BJ (cell line): ENCODE data around the gene HERC5. TPM values are rescaled to one million over a fixed set of nuclear protein-coding genes. Genes with fewer than 3 reads are reported as not detected.
"Not testable (repeated sequence)": the region's sequence is repeated elsewhere in the genome, so short reads cannot be mapped to it uniquely, and the experiment has no call there.

Experiments
- CTCF ChIA-PET: fragments of 350-600 bp; formaldehyde crosslinking; extraction: SDS; loops from one replicate; lab custom pipeline; 2021; ENCODE audit warnings: antibody characterized with exemption, inconsistent platforms; lab: Yijun Ruan, JAX
- POLR2A ChIA-PET: fragments of 300-600 bp; sonication (Branson Sonifier 250); formaldehyde crosslinking; extraction: SDS; loops from one replicate; lab custom pipeline; 2021; ENCODE audit warnings: antibody characterized with exemption; lab: Charles Lee
- DNase-seq: peaks from one replicate; pipeline ENCODE4 v3.0.0-alpha.2; 2011; ENCODE audit warnings: low read depth
- H3K27me3 ChIP-seq: 2 replicates; pipeline ENCODE4 v1.6.0; 2011; ENCODE audit warnings: low read length; ENCODE audit not compliant: control insufficient read depth, insufficient read depth
- H3K36me3 ChIP-seq: 2 replicates; pipeline ENCODE4 v1.5.1; 2011; ENCODE audit warnings: low read length; ENCODE audit not compliant: control insufficient read depth, insufficient read depth
- H3K4me3 ChIP-seq: 2 replicates; pipeline ENCODE4 v1.5.1; 2011; ENCODE audit warnings: low read depth, mild to moderate bottlenecking, control low read depth, low read length
- CTCF ChIP-seq: IDR thresholded peaks from 2 replicates; pipeline ENCODE4 v1.5.1; 2011; ENCODE audit warnings: low read depth, mild to moderate bottlenecking, control low read depth, inconsistent platforms, low read length, moderate library complexity; ENCODE audit not compliant: insufficient read depth
- polyA plus RNA-seq: library from polyadenylated mRNA; depleted of rRNA; stranded (reverse); fragments of >200 nt; gene quantifications from 2 replicates; pipeline ENCODE4 v1.2.3, GENCODE V29; 2011

The HERC5 gene
- polyA plus RNA-seq, 1 experiment: 0.05 TPM

DNA sequence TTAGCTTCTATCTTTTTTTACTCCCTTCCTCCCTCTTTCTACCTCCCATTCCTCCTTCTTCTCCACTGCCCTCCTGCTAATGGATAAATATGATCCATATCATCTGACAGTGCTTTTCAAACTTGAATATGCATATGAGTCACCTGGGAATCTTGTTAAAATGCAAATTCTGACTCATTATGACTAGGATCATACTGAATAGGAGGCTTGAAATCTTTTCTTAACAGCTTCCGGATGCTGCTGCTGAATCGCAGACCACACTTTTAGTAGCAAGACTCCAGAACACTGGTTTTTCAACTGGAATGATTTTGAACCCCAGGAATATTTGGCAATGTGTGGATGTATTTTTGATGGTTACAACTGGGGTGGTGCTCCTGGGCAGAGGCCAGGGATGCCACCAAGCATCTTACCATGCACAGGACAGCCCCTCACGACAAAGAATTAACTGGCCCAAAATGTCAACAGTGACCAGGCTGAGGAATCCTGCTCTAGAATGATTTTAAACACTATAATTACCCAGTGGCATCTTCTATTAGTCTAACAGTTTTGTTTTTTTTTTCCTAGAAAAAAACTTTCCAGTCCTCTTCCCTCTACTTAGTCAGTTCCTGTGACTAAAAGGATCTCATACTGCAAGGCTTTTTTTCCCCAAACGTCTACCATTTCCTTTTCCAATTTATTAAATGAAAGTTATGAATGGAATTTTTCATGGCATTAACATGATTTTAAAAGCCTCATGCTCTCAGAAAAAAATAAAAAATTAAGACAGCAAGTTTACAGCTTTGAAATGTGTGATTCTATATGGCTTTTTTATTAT lies 77.2 kb downstream of the HERC5 start:
- CTCF ChIA-PET: interaction anchor here (0.7 to 4.1 kb wide), 3 partner anchors 13 to 489 kb away, joined by 3 to 19 read pairs (median 3); no protein-coding TSS in a partner anchor
- Histone ChIP-seq H3K27me3 (no peaks in the 10 kb centered on the region), H3K36me3 (no peaks in the 10 kb centered on the region), H3K4me3 (no peak overlapping the region)
- peak; percentile 69 for DNase-seq
- TF ChIP-seq CTCF: no peak
- POLR2A ChIA-PET: no interaction called here

DNA sequence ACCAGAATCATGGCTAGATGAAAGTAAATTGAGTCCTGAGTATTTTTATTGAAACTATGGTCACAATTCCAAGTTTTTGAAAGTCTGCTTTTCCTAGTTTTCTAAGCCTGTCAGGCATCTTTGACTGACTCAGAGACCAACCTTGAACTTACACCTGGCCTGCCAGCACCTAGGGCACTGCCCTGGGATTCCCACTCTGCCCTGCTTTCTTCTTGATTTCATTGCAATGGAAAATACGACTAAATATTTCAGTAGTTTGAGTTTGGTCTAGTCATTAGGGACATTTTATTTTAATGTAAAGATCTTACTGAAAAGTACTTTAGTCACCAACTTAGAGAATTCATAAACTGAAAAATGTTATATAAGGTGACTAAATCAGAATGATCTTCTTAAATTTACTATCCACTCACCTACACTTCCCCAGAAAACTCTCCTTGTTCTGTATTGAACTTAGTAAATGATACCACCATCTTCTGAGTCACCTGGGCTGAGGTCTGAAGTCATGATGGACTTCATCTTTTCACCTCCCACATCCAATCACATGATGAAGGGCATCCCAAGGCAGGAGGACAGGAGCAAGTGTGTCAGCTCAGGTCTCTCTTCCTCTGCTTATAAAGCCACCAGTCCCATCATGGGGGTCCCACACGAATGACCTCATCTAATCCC lies 78.3 kb downstream of the HERC5 start:
- no peaks in the 10 kb centered on the region for H3K36me3 ChIP-seq
- H3K27me3 ChIP-seq: no peaks in the 10 kb centered on the region
- H3K4me3 ChIP-seq: no peak overlapping the region
- CTCF ChIA-PET: interaction anchor here (0.7 kb wide), 1 partner anchor 95 kb away, joined by 3 read pairs; no protein-coding TSS in a partner anchor
- TF ChIP-seq CTCF: no peak
- DNase-seq: no peak
- POLR2A ChIA-PET: no interaction called here

DNA sequence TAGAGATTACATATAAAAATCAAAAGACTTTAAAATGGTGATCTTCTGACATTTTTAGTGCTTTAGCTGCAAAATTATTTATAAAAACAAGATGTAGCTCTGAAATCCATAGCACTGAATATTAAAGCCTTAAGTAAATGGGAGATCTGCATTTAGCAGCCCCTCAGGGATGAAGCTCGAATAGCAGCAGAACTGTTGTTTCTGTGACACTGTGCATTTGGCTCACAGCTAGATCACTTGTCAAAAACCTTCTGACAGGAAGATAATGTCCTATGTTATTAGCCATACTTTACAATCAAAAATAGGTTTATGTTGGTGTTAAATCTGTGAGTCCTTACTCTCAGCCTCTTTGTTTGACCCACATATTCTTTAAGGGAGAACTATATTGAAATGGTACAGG lies 80.8 kb downstream of the HERC5 start:
- no peak for DNase-seq
- ChIA-PET CTCF (interaction anchor here (1.0 kb wide), 1 partner anchor 121 kb away, joined by 4 read pairs; no protein-coding TSS in a partner anchor), POLR2A (no interaction called here)
- H3K27me3 ChIP-seq: no peaks in the 10 kb centered on the region
- no peak overlapping the region for H3K4me3 ChIP-seq
- H3K36me3 ChIP-seq: no peaks in the 10 kb centered on the region
- TF ChIP-seq CTCF: no peak

GRCh38 chr4:88539322-88540068 lies 82.6 kb downstream of the HERC5 start:
- CTCF ChIA-PET: interaction anchor here (0.6 to 2.6 kb wide), 43 partner anchors 9 to 917 kb away, joined by 3 to 17 read pairs (median 4); partner anchors contain the start of genes NAP1L5 and PYURF
- TF ChIP-seq CTCF: peak; percentile 67
- H3K4me3 ChIP-seq, DNase-seq, POLR2A ChIA-PET, H3K27me3 ChIP-seq, H3K36me3 ChIP-seq: not testable (repeated sequence)
